SK-N-SH (cell line): ENCODE results near the gene SNRNP70. TPM values are rescaled to one million over a fixed set of nuclear protein-coding genes. Genes with fewer than 3 reads are reported as not detected.
"Not testable (repeated sequence)": the region's sequence is repeated elsewhere in the genome, so short reads cannot be mapped to it uniquely, and the experiment has no call there.

Source experiments
- CTCF ChIA-PET: fragments of 300-600, 350-600 bp; formaldehyde crosslinking; extraction: SDS; loops from one replicate; lab custom pipeline; 2021; lab: Yijun Ruan, JAX
- POLR2A ChIA-PET: fragments of 350-600 bp; sonication (Branson Sonifier 250); formaldehyde crosslinking; extraction: SDS; loops from one replicate; lab custom pipeline; 2020; ENCODE audit warnings: antibody characterized with exemption, inconsistent platforms; lab: Yijun Ruan, JAX
- DNase-seq: peaks from one replicate; pipeline ENCODE4 v3.0.0; 2012
- H2AFZ ChIP-seq: fragments of 200-600 bp; sonication (generic); 2 replicates; pipeline ENCODE4 v1.8.1; 2016; ENCODE audit warnings: antibody characterized with exemption, mild to moderate bottlenecking, low read depth
- H3F3A ChIP-seq: fragments of 200-600 bp; sonication (generic); replicated peaks from 2 replicates; pipeline ENCODE3; 2016; ENCODE audit warnings: antibody characterized with exemption, mild to moderate bottlenecking; ENCODE audit not compliant: insufficient read depth
- H3K27ac ChIP-seq, 2 experiments: fragments of 200-500 bp in 1 of 2; fragments of 200-600 bp in 1 of 2; sonication (Bioruptor generic) in 1 of 2; sonication (generic), shearing (Covaris generic) in 1 of 2; 2 replicates each; pipeline versions ENCODE4 v1.5.1 to v1.6.1; 2014 to 2016; ENCODE audit warnings: low read depth in 2 of 2, inconsistent platforms in 1 of 2, low read length in 1 of 2, mild to moderate bottlenecking in 1 of 2, mixed read lengths in 1 of 2
- H3K27me3 ChIP-seq: fragments of 200-600 bp; sonication (generic), shearing (Covaris generic); 2 replicates; pipeline ENCODE4 v1.6.1; 2016; ENCODE audit warnings: mixed run types; ENCODE audit not compliant: insufficient read depth
- H3K36me3 ChIP-seq, 2 experiments: fragments of 200-500 bp in 1 of 2; fragments of 200-600 bp in 1 of 2; sonication (Bioruptor generic) in 1 of 2; sonication (generic) in 1 of 2; replicated peaks in 1 of 2; 2 replicates each; pipeline versions ENCODE3 to v1.5.1; 2014 to 2016; ENCODE audit warnings: low read length in 1 of 2, mild to moderate bottlenecking in 1 of 2; ENCODE audit not compliant: insufficient read depth in 2 of 2, control insufficient read depth in 1 of 2
- H3K4me1 ChIP-seq, 2 experiments: fragments of 200-500 bp in 1 of 2; fragments of 200-600 bp in 1 of 2; sonication (Bioruptor generic) in 1 of 2; sonication (generic), shearing (Covaris generic) in 1 of 2; 2 replicates each; pipeline versions ENCODE4 v1.5.1 to v1.6.1; 2014 to 2016; ENCODE audit warnings: low read depth in 1 of 2, low read length in 1 of 2, mixed run types in 1 of 2; ENCODE audit not compliant: insufficient read depth in 2 of 2, control insufficient read depth in 1 of 2
- H3K4me2 ChIP-seq: fragments of 200-600 bp; sonication (generic), shearing (Covaris generic); 2 replicates; pipeline ENCODE4 v1.6.1; 2017; ENCODE audit warnings: mixed run types
- H3K4me3 ChIP-seq, 2 experiments: fragments of 200-500 bp in 1 of 2; fragments of 200-600 bp in 1 of 2; sonication (Bioruptor generic) in 1 of 2; sonication (generic), shearing (Covaris generic) in 1 of 2; 2 replicates each; pipeline versions ENCODE4 v1.5.1 to v1.8.1; 2014 to 2016; ENCODE audit warnings: low read depth in 2 of 2, inconsistent platforms in 1 of 2, low read length in 1 of 2, mild to moderate bottlenecking in 1 of 2, mixed read lengths in 1 of 2, moderate library complexity in 1 of 2
- H3K79me2 ChIP-seq: fragments of 200-600 bp; sonication (generic); 2 replicates; pipeline ENCODE4 v1.8.1; 2017; ENCODE audit warnings: mild to moderate bottlenecking; ENCODE audit not compliant: insufficient read depth
- H3K9ac ChIP-seq: fragments of 200-600 bp; sonication (generic); 2 replicates; pipeline ENCODE4 v1.6.1; 2017; ENCODE audit warnings: mixed run types
- H3K9me2 ChIP-seq: fragments of 200-600 bp; sonication (generic); 2 replicates; pipeline ENCODE4 v1.6.1; 2017; ENCODE audit warnings: mixed run types
- H3K9me3 ChIP-seq: fragments of 200-600 bp; sonication (generic); 2 replicates; pipeline ENCODE4 v1.6.1; 2017; ENCODE audit warnings: mixed run types, mild to moderate bottlenecking, moderate library complexity
- H4K20me1 ChIP-seq: fragments of 200-600 bp; sonication (generic); 2 replicates; pipeline ENCODE4 v1.6.1; 2017; ENCODE audit warnings: mild to moderate bottlenecking, mixed run types; ENCODE audit not compliant: insufficient read depth
- CTCF ChIP-seq: fragments of 200-600 bp; sonication (generic); IDR thresholded peaks from 2 replicates; pipeline ENCODE4 v1.6.1; 2017; ENCODE audit warnings: antibody characterized with exemption, mild to moderate bottlenecking, moderate library complexity
- FOXJ3 ChIP-seq: sonication (generic); formaldehyde crosslinking; IDR thresholded peaks from 2 replicates; pipeline ENCODE4 v1.5.1; 2020; ENCODE audit warnings: mild to moderate bottlenecking, missing genetic modification reagents
- FOXM1 ChIP-seq: IDR thresholded peaks from 2 replicates; pipeline ENCODE4 v1.4.0; 2012; ENCODE audit warnings: low read depth, mild to moderate bottlenecking
- GATA2 ChIP-seq: sonication (generic); formaldehyde crosslinking; IDR thresholded peaks from 2 replicates; pipeline ENCODE4 v1.5.0; 2020; ENCODE audit warnings: mild to moderate bottlenecking, missing genetic modification reagents
- IRF3 ChIP-seq: fragments of 150-350 bp; IDR thresholded peaks from 2 replicates; pipeline ENCODE4 v1.6.1; 2016; ENCODE audit warnings: mild to moderate bottlenecking, low read depth, low read length
- JUND ChIP-seq: IDR thresholded peaks from 2 replicates; pipeline ENCODE4 v1.4.0; 2012
- NFIC ChIP-seq: IDR thresholded peaks from 2 replicates; pipeline ENCODE4 v1.4.0; 2012; ENCODE audit warnings: borderline replicate concordance
- PBX3 ChIP-seq: IDR thresholded peaks from 2 replicates; pipeline ENCODE4; 2012
- SIN3A ChIP-seq: IDR thresholded peaks from 2 replicates; pipeline ENCODE4 v1.6.1; 2012; ENCODE audit warnings: low read depth, mild to moderate bottlenecking, low read length, moderate library complexity, borderline replicate concordance
- TAF1 ChIP-seq: IDR thresholded peaks from 2 replicates; pipeline ENCODE4 v1.6.1; 2012; ENCODE audit warnings: low read depth, mild to moderate bottlenecking, low read length, moderate library complexity, borderline replicate concordance
- TEAD4 ChIP-seq: IDR thresholded peaks from 2 replicates; pipeline ENCODE4 v1.4.0; 2012; ENCODE audit warnings: mild to moderate bottlenecking, borderline replicate concordance; ENCODE audit not compliant: insufficient read depth
- USF1 ChIP-seq: IDR thresholded peaks from 2 replicates; pipeline ENCODE4 v1.4.0; 2012; ENCODE audit warnings: low read depth, borderline replicate concordance
- USF2 ChIP-seq: fragments of 150-350 bp; IDR thresholded peaks from 2 replicates; pipeline ENCODE4 v1.6.1; 2017; ENCODE audit warnings: antibody characterized with exemption, low read length, low read depth, borderline replicate concordance
- ZBTB33 ChIP-seq: IDR thresholded peaks from 2 replicates; pipeline ENCODE4 v1.4.0; 2012; ENCODE audit warnings: low read depth, borderline replicate concordance
- WGBS: methylation state at CpG from one replicate; pipeline ENCODE4 v1.1.6; 2017; ENCODE audit warnings: low lambda C conversion rate; 5-methylcytosine and 5-hydroxymethylcytosine counted together
- polyA plus RNA-seq, 3 experiments: library from polyadenylated mRNA; depleted of rRNA; stranded (reverse); fragments of >200 nt; gene quantifications; 2 replicates each; pipeline ENCODE4 v1.2.3, GENCODE V29; 2012

Gene SNRNP70
- polyA plus RNA-seq, 1 of the 3 experiments (the other 2 are of a cell fraction), result 359 TPM

GRCh38 chr19:49120868-49121267, 35.6 kb downstream of the SNRNP70 start:
- Histone ChIP-seq H2AFZ (no peak overlapping the region), H3F3A (peaks cover 9% of the 10 kb centered on the region), H3K4me1 (peaks cover 5 to 17% of the 10 kb centered on the region in 2 experiments; a peak in 1 of 4 replicates), H3K9ac (no peak overlapping the region), H4K20me1 (no peaks in the 10 kb centered on the region), H3K36me3 (no peaks in the 10 kb centered on the region), H3K9me3 (no peaks in the 10 kb centered on the region), H3K4me3 (no peak overlapping the region), H3K27me3 (no peaks in the 10 kb centered on the region), H3K79me2 (no peaks in the 10 kb centered on the region), H3K27ac (no peak overlapping the region), H3K9me2 (no peaks in the 10 kb centered on the region), H3K4me2 (no peak overlapping the region)
- CTCF ChIA-PET, result interaction anchor here (0.7 to 3.3 kb wide), 8 partner anchors 15 to 104 kb away, joined by 4 to 22 read pairs (median 5); no protein-coding TSS in a partner anchor
- DNase-seq, result no peak
- no peak for TF ChIP-seq NFIC
- no peak for TF ChIP-seq USF1
- no peak for TF ChIP-seq IRF3
- TF ChIP-seq GATA2 (CRISPR knock-in tag), result no peak
- no peak for TF ChIP-seq FOXJ3
- no peak for TF ChIP-seq USF2
- TF ChIP-seq ZBTB33, result no peak
- no peak for TF ChIP-seq TEAD4
- no peak for TF ChIP-seq SIN3A
- no peak for TF ChIP-seq TAF1
- TF ChIP-seq PBX3, result no peak
- no peak for TF ChIP-seq FOXM1
- no peak for TF ChIP-seq CTCF
- TF ChIP-seq JUND, result no peak
- 82% methylated on average over 2 of the region's 2 CpGs for WGBS
- POLR2A ChIA-PET, result interaction anchor here (0.6 to 0.8 kb wide), 2 partner anchors 10 to 29 kb away, joined by 3 read pairs; no protein-coding TSS in a partner anchor

GRCh38 chr19:49121841-49122240, 36.6 kb downstream of the SNRNP70 start:
- H3K9me3 ChIP-seq, H4K20me1 ChIP-seq, H3K9ac ChIP-seq, H2AFZ ChIP-seq, H3K9me2 ChIP-seq, H3K4me3 ChIP-seq, H3K27ac ChIP-seq, H3F3A ChIP-seq, POLR2A ChIA-PET, H3K79me2 ChIP-seq, DNase-seq, H3K4me2 ChIP-seq, H3K27me3 ChIP-seq, H3K36me3 ChIP-seq: not testable (repeated sequence)
- peaks cover 5 to 17% of the 10 kb centered on the region in 2 experiments; a peak in 1 of 4 replicates for H3K4me1 ChIP-seq
- 87% methylated on average over 10 of the region's 10 CpGs for WGBS
- CTCF ChIA-PET, result interaction anchor here (1.3 to 3.3 kb wide), 5 partner anchors 16 to 77 kb away, joined by 5 to 22 read pairs (median 13); no protein-coding TSS in a partner anchor

- H3K27me3 ChIP-seq, H3K9me3 ChIP-seq, H3K4me2 ChIP-seq, H3K4me3 ChIP-seq, DNase-seq, POLR2A ChIA-PET, H3K79me2 ChIP-seq, H3K36me3 ChIP-seq, H3K27ac ChIP-seq, H3F3A ChIP-seq, H3K9ac ChIP-seq, H4K20me1 ChIP-seq, H2AFZ ChIP-seq, H3K9me2 ChIP-seq: not testable (repeated sequence)
- H3K4me1 ChIP-seq, result peaks cover 5 to 12% of the 10 kb centered on the region in 2 experiments; a peak in 2 of 4 replicates
- CTCF ChIA-PET, result interaction anchor here (0.6 kb wide), 1 partner anchor 10 kb away, joined by 3 read pairs; the partner anchor contains the start of gene LIN7B
- 83% methylated on average over 11 of the region's 11 CpGs for WGBS
Measured at GRCh38 chr19:49123285-49123684, 38.0 kb downstream of the SNRNP70 start.
